ENCODE measurements around the gene ADAMTS12. TPM values are rescaled to one million over a fixed set of nuclear protein-coding genes. Genes with fewer than 3 reads are reported as not detected.

Gene ADAMTS12
- polyA plus RNA-seq, 1 experiment: 46.8 TPM

GRCh38 chr5:33721491-33722200 is 170.1 kb downstream of the ADAMTS12 start:
- H3K27ac ChIP-seq (ENCODE audit: low read depth, low read length): peak overlapping the region; percentile 35
- no peaks in the 10 kb centered on the region for H3K9me3 ChIP-seq (ENCODE audit: control insufficient read depth, insufficient read depth, low read length)
- CTCF ChIA-PET: interaction anchor here (2.1 kb wide), 1 partner anchor 248 kb away, joined by 8 read pairs; no protein-coding TSS in a partner anchor
- H3K4me3 ChIP-seq (ENCODE audit: low read depth, low read length): no peak overlapping the region
- POLR2A ChIA-PET: no interaction called here
- peak; percentile 34 for DNase-seq (ENCODE audit: low read depth, low spot score)
- H3K27me3 ChIP-seq (ENCODE audit: control insufficient read depth, insufficient read depth, low read length): no peaks in the 10 kb centered on the region
- no peak for TF ChIP-seq CTCF (IDR thresholded peaks at IDR 0.05; ENCODE audit: low read depth, low read length)

- Histone ChIP-seq H3K27me3 (ENCODE audit: control insufficient read depth, insufficient read depth, low read length) (no peaks in the 10 kb centered on the region), H3K9me3 (ENCODE audit: control insufficient read depth, insufficient read depth, low read length) (no peaks in the 10 kb centered on the region), H3K27ac (ENCODE audit: low read depth, low read length) (no peak overlapping the region), H3K4me3 (ENCODE audit: low read depth, low read length) (no peak overlapping the region)
- TF ChIP-seq CTCF (IDR thresholded peaks at IDR 0.05; ENCODE audit: low read depth, low read length): no peak
- ChIA-PET POLR2A (no interaction called here), CTCF (interaction anchor here (0.6 to 2.1 kb wide), 2 partner anchors 223 to 250 kb away, joined by 4 to 8 read pairs; no protein-coding TSS in a partner anchor)
- no peak for DNase-seq (ENCODE audit: low read depth, low spot score)
Measured at GRCh38 chr5:33720176-33720575, 171.6 kb downstream of the ADAMTS12 start.

- POLR2A ChIA-PET: no interaction called here
- DNase-seq (ENCODE audit: low read depth, low spot score): no peak
- no peak for TF ChIP-seq CTCF (IDR thresholded peaks at IDR 0.05; ENCODE audit: low read depth, low read length)
- Histone ChIP-seq H3K27me3 (ENCODE audit: control insufficient read depth, insufficient read depth, low read length) (no peaks in the 10 kb centered on the region), H3K27ac (ENCODE audit: low read depth, low read length) (no peak overlapping the region), H3K9me3 (ENCODE audit: control insufficient read depth, insufficient read depth, low read length) (no peaks in the 10 kb centered on the region), H3K4me3 (ENCODE audit: low read depth, low read length) (no peak overlapping the region)
- CTCF ChIA-PET: interaction anchor here (0.6 to 2.1 kb wide), 2 partner anchors 222 to 250 kb away, joined by 4 to 8 read pairs; no protein-coding TSS in a partner anchor
Measured at GRCh38 chr5:33719769-33720168, 172.0 kb downstream of the ADAMTS12 start.

- no peak for TF ChIP-seq CTCF (IDR thresholded peaks at IDR 0.05; ENCODE audit: low read depth, low read length)
- Histone ChIP-seq H3K27ac (ENCODE audit: low read depth, low read length) (no peak overlapping the region), H3K27me3 (ENCODE audit: control insufficient read depth, insufficient read depth, low read length) (no peaks in the 10 kb centered on the region), H3K4me3 (ENCODE audit: low read depth, low read length) (no peak overlapping the region), H3K9me3 (ENCODE audit: control insufficient read depth, insufficient read depth, low read length) (no peaks in the 10 kb centered on the region)
- ChIA-PET POLR2A (no interaction called here), CTCF (no interaction called here)
- no peak for DNase-seq (ENCODE audit: low read depth, low spot score)
Measured at GRCh38 chr5:33715661-33716060, 176.1 kb downstream of the ADAMTS12 start.

GRCh38 chr5:33713136-33713765 is 178.5 kb downstream of the ADAMTS12 start:
- CTCF ChIA-PET: interaction anchor here (1.2 kb wide), 1 partner anchor 222 kb away, joined by 4 read pairs; no protein-coding TSS in a partner anchor
- no peak overlapping the region for H3K27ac ChIP-seq (ENCODE audit: low read depth, low read length)
- DNase-seq (ENCODE audit: low read depth, low spot score): no peak
- no peak for TF ChIP-seq CTCF (IDR thresholded peaks at IDR 0.05; ENCODE audit: low read depth, low read length)
- H3K27me3 ChIP-seq (ENCODE audit: control insufficient read depth, insufficient read depth, low read length): no peaks in the 10 kb centered on the region
- H3K9me3 ChIP-seq (ENCODE audit: control insufficient read depth, insufficient read depth, low read length): no peaks in the 10 kb centered on the region
- POLR2A ChIA-PET: no interaction called here
- H3K4me3 ChIP-seq (ENCODE audit: low read depth, low read length): no peak overlapping the region
